Measurements from ENCODE around the gene C17orf58.
"Not testable (repeated sequence)": the region's sequence is repeated elsewhere in the genome, so short reads cannot be mapped to it uniquely, and the experiment has no call there.

Gene C17orf58

GRCh38 chr17:67999291-67999911, 3.1 kb upstream of the C17orf58 start:
- no peak for DNase-seq

GRCh38 chr17:67998466-67998865, 2.2 kb upstream of the C17orf58 start:
- no peak for DNase-seq

GRCh38 chr17:67995570-67996263, 552 bp downstream of the C17orf58 start:
- peak in 2 of 3 experiments; percentile 25 to 26 for DNase-seq

GRCh38 chr17:67994817-67995569, 1.3 kb downstream of the C17orf58 start:
- peak in 1 of 3 experiments; percentile 42 for DNase-seq

DNA sequence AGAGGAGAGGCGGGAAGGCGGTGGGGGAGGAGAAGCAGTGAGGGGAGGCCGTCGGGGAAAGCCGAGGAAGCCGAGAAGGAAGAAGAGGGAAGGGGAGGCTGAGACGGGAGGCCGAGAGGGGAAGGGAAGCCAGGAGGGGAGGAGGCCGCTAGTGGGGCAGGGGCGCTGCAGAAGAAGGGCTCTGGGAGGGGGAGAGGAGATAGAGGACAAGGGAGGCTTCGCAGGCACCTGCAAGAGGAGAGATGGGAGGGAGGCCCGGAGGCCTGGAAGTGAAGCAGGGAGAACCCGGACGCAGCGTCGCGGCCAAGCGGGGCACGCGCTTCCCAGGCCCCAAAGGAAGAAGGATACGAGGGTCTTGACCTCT, 2.3 kb downstream of the C17orf58 start:
- peak; percentile 35 to 83 (median 77) for DNase-seq

- DNase-seq: peak; percentile 84 to 92 (median 91)
These were observed 2.9 kb downstream of the C17orf58 start for GRCh38 chr17:67993153-67993997.

- DNase-seq: peak in 1 of 3 experiments; percentile 26
These were observed 3.6 kb downstream of the C17orf58 start for GRCh38 chr17:67992548-67993152.

DNA sequence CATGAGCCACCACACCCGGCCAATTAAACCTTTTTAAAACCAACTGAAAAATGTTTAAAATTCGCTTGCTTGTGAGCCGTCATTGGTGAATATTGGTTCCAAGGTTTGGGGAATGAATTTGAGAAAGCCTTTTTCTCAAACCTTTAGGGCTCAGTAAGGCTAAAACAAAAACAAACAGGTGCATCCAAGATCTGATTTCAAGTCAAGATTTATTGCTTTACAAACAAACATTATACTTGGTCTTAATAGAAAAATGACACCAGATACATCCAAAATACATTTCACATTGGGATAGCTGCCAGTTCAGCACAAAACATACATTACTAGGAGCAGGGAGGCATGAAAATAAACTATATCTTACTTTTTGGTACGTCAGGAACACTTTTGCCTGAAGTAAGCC, 5.4 kb downstream of the C17orf58 start:
- peak in 2 of 3 experiments; percentile 31 to 55 for DNase-seq

- no peak for DNase-seq
These were observed 12.9 kb downstream of the C17orf58 start for GRCh38 chr17:67983383-67983688.

- no peak for DNase-seq
These were observed 13.4 kb downstream of the C17orf58 start for GRCh38 chr17:67982686-67983382.

DNA sequence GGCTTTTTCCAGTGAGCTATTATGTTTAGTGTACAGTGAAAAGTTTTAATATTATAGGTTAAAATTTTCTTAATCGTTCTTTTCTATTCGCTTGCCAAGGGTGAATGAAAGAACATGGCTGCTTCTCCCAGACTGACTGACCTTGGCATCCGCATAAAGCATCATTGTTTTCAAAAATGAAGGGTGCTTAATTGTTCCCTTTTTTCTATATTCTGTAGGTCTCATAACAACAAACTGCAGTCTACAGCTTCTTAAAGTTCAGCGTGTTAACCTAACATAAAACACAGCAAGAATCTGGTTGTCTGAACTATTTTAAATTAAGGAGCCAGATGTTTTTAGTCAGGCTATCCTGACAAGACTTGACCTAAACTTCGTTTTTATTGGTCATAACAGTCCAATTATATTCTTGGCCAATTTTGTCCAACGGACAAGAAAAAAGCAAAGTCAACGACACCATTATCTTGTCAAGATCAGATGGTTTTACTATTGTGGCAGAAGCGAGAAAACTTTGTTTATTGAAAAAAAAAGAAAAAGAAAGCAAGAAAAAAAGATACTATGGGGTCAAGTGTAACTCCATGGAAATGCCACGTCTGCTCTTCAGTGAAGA, 14.1 kb downstream of the C17orf58 start:
- DNase-seq: no peak

- not testable (repeated sequence) for DNase-seq
These were observed 15.4 kb downstream of the C17orf58 start for GRCh38 chr17:67980883-67981282.

DNA sequence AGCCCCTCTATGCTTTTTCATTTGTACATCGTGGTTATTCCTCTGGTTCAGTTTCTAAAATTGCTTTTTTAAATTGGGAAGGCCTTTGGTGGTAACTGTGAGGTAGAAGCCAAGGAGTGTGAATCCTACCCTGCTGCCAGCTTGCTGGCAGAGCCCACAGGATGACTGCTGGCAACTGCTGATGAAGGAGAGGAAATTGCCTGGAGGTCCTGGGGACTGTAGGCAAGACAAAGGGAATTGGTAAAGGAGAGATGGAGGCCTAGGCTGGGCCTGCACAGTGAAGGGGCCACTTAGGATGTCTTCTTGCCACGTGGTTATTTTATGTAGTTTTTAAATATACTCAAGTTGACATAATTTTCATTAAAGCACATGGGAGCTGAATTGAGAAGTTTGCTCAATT, 15.8 kb downstream of the C17orf58 start:
- no peak for DNase-seq

DNA sequence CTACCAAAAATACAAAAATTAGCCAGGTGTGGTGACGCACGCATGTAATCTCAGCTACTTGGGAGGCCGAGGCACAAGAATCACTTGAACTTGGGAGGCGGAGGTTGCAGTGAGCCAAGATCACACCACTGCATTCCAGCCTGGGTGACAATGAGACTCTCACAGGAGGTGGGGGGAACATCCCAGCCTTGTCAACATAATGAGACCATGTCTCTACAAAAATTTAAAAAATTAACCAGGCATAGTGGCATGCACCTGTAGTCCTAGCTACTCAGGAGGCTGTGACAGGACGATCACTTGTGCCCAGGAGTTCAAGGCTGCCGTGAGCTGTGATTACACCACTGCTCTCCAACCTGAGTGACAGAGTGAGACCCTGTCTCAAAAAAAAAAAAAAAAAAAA, 20.0 kb downstream of the C17orf58 start:
- not testable (repeated sequence) for DNase-seq

GRCh38 chr17:67974598-67975066, 21.6 kb downstream of the C17orf58 start:
- no peak for DNase-seq

- DNase-seq: no peak
These were observed 22.1 kb downstream of the C17orf58 start for GRCh38 chr17:67974185-67974584.

DNA sequence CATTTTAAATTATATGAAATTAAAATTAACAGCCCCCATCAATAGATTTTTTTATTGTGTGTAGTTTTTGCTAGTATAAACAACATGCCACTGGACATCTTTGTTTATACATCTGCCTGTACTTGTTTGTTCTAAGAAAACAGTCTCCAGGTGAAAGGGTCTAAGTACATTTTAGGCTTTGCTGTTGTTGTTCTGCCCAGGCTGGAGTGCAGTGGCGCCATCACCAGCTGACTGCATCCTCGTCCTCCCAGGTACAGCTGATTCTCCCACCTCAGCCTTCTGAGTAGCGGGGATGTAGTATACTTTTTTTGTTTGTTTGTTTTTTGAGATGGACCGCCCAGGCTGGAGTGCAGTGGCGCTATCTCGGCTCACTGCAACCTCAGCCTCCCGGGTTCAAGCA, 25.5 kb downstream of the C17orf58 start:
- peak in 1 of 3 experiments; percentile 12 for DNase-seq

GRCh38 chr17:67963145-67963572, 33.1 kb downstream of the C17orf58 start:
- peak; percentile 32 to 85 (median 65) for DNase-seq

DNA sequence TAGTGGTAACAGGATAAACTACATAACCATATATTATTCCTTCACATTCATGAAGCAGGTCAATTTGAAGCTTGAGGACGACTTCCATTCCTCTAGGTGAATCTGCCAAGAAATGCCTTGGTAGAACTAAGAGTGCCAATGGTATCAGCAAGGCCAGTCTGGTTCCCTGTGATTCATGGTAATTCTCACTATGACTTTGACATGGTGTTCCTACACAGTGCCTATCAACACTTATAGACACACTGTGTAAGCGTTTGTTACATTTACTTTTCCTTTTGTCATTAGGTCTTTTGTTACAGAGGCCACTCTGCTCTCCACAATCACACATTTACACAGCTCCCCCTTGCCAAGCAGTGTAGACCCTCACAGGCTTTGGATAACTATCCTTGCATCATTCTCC, 34.1 kb downstream of the C17orf58 start:
- not testable (repeated sequence) for DNase-seq

DNA sequence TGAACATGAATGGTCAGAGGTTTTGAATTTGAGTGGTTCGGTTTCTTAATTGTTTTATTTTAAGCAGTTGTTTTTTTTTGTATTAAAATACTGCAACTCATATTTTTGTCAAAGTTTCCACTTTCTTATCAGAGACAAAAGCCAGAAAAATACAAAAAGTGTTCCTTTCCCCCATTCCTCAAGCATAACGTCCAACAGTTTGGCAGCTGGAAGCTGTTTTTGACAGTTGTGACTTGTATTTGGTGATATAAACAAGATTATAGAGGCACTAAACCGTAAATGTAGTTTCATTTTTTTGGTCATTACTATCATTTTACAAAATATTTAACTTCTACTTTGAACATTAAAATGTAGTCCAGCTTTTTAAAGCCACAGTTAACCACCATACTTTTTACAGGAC, 36.0 kb downstream of the C17orf58 start:
- DNase-seq: not testable (repeated sequence)

- DNase-seq: no peak
These were observed 36.8 kb downstream of the C17orf58 start for GRCh38 chr17:67959510-67959909.
